Measurements from ENCODE around the gene FARP1.

The FARP1 gene

DNA sequence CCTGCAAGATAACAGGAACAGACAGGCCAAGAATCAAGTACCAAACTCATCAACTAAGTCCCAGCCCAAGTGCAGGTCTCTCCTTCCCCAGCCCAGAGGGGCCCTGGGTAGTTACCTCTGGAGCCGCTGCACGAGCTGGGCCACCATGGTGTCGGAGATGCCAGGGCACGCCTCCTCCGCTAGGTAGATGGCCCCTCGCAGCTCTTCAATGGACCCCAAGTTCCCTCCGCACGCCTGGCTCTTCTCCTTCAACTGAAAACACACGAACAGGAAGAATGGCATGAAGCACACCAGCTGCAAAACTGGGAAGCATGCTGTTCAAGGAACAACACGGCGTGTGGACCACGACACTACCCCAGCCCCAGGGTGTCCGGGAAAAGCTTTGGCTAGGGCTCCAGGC lies 314.2 kb downstream of the FARP1 start:
- H3K36me3 ChIP-seq (ENCODE audit: low read length): no peaks in the 10 kb centered on the region

DNA sequence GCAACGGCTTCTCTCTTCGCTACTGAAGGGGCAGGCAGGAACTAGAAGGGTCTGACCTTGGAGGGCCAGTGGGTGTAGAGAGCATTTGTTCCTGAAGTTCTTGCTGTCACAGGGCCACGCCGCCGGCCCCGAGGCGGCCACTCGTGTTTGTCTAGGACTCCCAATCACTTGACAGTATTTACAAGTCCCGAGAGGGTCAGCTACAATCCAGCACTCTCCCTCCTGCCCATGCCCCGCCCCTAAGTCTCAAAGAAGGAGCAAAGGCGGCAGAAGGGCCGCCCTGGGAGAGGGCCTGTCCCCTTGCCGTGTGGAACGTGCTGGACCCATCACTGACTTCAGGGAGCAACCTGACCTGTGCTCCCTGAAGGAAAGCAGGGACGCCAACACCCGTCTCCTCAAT lies 315.5 kb downstream of the FARP1 start:
- Histone ChIP-seq H3K9me2 (replicated peaks; ENCODE audit: insufficient read depth, low read length) (no peaks in the 10 kb centered on the region), H3K36me3 (ENCODE audit: low read length) (no peaks in the 10 kb centered on the region), H4K20me1 (ENCODE audit: low read depth, low read length) (no peaks in the 10 kb centered on the region), H3K9ac (ENCODE audit: low read length) (no peak overlapping the region), H3K9me3 (ENCODE audit: insufficient read depth, low read length) (no peaks in the 10 kb centered on the region), H3K4me2 (ENCODE audit: low read depth, low read length, poor library complexity, severe bottlenecking) (no peak overlapping the region), H2AFZ (ENCODE audit: low read depth, low read length, severe bottlenecking) (no peak overlapping the region), H3K4me3 (ENCODE audit: insufficient read depth, low read length, poor library complexity, severe bottlenecking) (no peak overlapping the region), H3K27ac (ENCODE audit: low read depth, low read length) (no peak overlapping the region), H3K79me2 (ENCODE audit: insufficient read depth, low read length) (no peaks in the 10 kb centered on the region), H3F3A (ENCODE audit: insufficient read depth) (no peaks in the 10 kb centered on the region), H3K27me3 (ENCODE audit: low read length) (no peaks in the 10 kb centered on the region)
- no peak for TF ChIP-seq EZH2phosphoT487 (conservative IDR thresholded peaks at IDR 0.05; ENCODE audit: low read length)
- TF ChIP-seq, protein P1, sequence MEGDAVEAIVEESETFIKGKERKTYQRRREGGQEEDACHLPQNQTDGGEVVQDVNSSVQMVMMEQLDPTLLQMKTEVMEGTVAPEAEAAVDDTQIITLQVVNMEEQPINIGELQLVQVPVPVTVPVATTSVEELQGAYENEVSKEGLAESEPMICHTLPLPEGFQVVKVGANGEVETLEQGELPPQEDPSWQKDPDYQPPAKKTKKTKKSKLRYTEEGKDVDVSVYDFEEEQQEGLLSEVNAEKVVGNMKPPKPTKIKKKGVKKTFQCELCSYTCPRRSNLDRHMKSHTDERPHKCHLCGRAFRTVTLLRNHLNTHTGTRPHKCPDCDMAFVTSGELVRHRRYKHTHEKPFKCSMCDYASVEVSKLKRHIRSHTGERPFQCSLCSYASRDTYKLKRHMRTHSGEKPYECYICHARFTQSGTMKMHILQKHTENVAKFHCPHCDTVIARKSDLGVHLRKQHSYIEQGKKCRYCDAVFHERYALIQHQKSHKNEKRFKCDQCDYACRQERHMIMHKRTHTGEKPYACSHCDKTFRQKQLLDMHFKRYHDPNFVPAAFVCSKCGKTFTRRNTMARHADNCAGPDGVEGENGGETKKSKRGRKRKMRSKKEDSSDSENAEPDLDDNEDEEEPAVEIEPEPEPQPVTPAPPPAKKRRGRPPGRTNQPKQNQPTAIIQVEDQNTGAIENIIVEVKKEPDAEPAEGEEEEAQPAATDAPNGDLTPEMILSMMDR (IDR thresholded peaks at IDR 0.05; ENCODE audit: insufficient read depth, low read length, poor library complexity, severe bottlenecking): no peak

More for the DNA sequence above, 314.2 kb downstream of the FARP1 start:
- Histone ChIP-seq H2AFZ (ENCODE audit: low read depth, low read length, severe bottlenecking) (no peak overlapping the region), H4K20me1 (ENCODE audit: low read depth, low read length) (no peaks in the 10 kb centered on the region), H3K27ac (ENCODE audit: low read depth, low read length) (no peak overlapping the region), H3K4me3 (ENCODE audit: insufficient read depth, low read length, poor library complexity, severe bottlenecking) (no peak overlapping the region), H3K27me3 (ENCODE audit: low read length) (no peaks in the 10 kb centered on the region), H3F3A (ENCODE audit: insufficient read depth) (no peaks in the 10 kb centered on the region), H3K9me2 (replicated peaks; ENCODE audit: insufficient read depth, low read length) (no peaks in the 10 kb centered on the region), H3K9me3 (ENCODE audit: insufficient read depth, low read length) (no peaks in the 10 kb centered on the region), H3K4me2 (ENCODE audit: low read depth, low read length, poor library complexity, severe bottlenecking) (no peak overlapping the region), H3K79me2 (ENCODE audit: insufficient read depth, low read length) (no peaks in the 10 kb centered on the region), H3K9ac (ENCODE audit: low read length) (no peak overlapping the region)
- no peak for TF ChIP-seq EZH2phosphoT487 (conservative IDR thresholded peaks at IDR 0.05; ENCODE audit: low read length)
- TF ChIP-seq, protein P1 (IDR thresholded peaks at IDR 0.05; ENCODE audit: insufficient read depth, low read length, poor library complexity, severe bottlenecking): no peak

DNA sequence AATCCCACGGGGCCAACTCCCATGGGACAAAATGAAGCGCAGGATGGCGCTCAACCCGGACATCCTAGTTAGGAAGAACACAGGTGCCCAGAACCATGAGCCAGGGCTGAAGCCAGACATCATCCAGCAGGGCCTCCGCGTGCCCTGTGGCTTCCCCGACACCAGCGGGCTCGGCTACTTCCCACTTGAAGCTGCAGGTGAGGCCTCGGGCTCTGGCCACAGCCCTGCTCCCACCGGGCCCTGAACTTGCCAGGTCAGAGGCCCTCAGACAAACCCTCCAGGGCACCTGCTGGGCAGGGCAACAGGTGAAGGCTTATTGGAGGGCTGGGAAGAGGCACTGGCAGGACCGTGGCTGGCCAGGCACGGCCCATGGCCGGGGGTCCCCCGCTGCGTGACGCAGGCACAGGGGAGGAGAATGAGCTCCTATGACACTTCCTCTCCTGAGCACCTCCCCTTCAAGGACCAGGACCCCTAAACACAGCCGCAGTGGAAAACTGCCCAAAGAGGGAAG lies 316.3 kb downstream of the FARP1 start:
- no peaks in the 10 kb centered on the region for H4K20me1 ChIP-seq (ENCODE audit: low read depth, low read length)
- no peaks in the 10 kb centered on the region for H3K27me3 ChIP-seq (ENCODE audit: low read length)
- H3K27ac ChIP-seq (ENCODE audit: low read depth, low read length): no peak overlapping the region
- H2AFZ ChIP-seq (ENCODE audit: low read depth, low read length, severe bottlenecking): no peak overlapping the region
- no peak overlapping the region for H3K4me2 ChIP-seq (ENCODE audit: low read depth, low read length, poor library complexity, severe bottlenecking)
- no peak for TF ChIP-seq EZH2phosphoT487 (conservative IDR thresholded peaks at IDR 0.05; ENCODE audit: low read length)
- TF ChIP-seq, protein P1 (IDR thresholded peaks at IDR 0.05; ENCODE audit: insufficient read depth, low read length, poor library complexity, severe bottlenecking): no peak
- no peak overlapping the region for H3K4me3 ChIP-seq (ENCODE audit: insufficient read depth, low read length, poor library complexity, severe bottlenecking)
- no peaks in the 10 kb centered on the region for H3F3A ChIP-seq (ENCODE audit: insufficient read depth)
- no peaks in the 10 kb centered on the region for H3K79me2 ChIP-seq (ENCODE audit: insufficient read depth, low read length)
- H3K9ac ChIP-seq (ENCODE audit: low read length): no peak overlapping the region
- no peaks in the 10 kb centered on the region for H3K36me3 ChIP-seq (ENCODE audit: low read length)
- H3K9me3 ChIP-seq (ENCODE audit: insufficient read depth, low read length): no peaks in the 10 kb centered on the region
- H3K9me2 ChIP-seq (replicated peaks; ENCODE audit: insufficient read depth, low read length): no peaks in the 10 kb centered on the region

All from SU-DHL-6 (cell line).